Measurements from ENCODE around the gene HSP90B1. TPM values are rescaled to one million over a fixed set of nuclear protein-coding genes. Genes with fewer than 3 reads are reported as not detected.

HSP90B1 gene
- total and polyA plus RNA-seq, 9 of the 15 experiments (the other 6 are each of a cell fraction or from before 2014, with no cell fraction given) = 196 to 719 (median 557) TPM

DNA sequence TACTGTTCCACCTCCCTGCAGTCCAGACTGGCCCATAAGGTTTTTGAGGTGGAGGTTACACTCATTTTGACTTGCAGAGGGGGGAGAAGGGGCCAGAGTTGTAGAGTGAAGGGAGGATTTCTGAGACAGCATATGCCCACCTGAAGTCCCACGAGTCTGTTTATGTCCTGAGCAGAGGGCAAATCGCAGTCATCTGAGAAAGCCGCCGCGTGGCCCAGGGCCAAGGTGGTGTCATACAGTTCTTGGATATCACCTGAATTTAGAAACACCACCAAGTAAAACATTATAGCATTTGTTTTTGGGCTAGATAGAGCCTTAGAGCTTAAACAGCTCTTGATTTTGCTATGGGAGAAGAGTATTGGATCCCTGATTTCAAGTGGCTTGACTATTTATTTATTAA, 66.4 kb downstream of the HSP90B1 start:
- Histone ChIP-seq H3K27ac (ENCODE audit: extremely low read depth, low read depth, low read length) (no peak overlapping the region), H2AFZ (ENCODE audit: low read depth, low read length) (no peak overlapping the region), H3K9me1 (ENCODE audit: control insufficient read depth, insufficient read depth, low read length) (no peaks in the 10 kb centered on the region), H3K27me3 (ENCODE audit: control insufficient read depth in 2 of 2, insufficient read depth in 2 of 2, low read length in 2 of 2) (no peaks in the 10 kb centered on the region; a peak in 1 of 5 replicates), H3K4me2 (ENCODE audit: insufficient read depth, low read length) (no peak overlapping the region), H3K4me1 (replicated peaks in 1 of 2; ENCODE audit: control insufficient read depth in 2 of 2, insufficient read depth in 2 of 2, low read length in 2 of 2) (peaks cover 6 to 14% of the 10 kb centered on the region in 2 experiments; a peak in 4 of 5 replicates), H3K36me3 (ENCODE audit: control insufficient read depth, insufficient read depth, low read length) (no peaks in the 10 kb centered on the region), H3K4me3 (no peak overlapping the region), H4K20me1 (replicated peaks; ENCODE audit: control insufficient read depth, insufficient read depth, low read length) (no peaks in the 10 kb centered on the region), H3K9me3 (replicated peaks; ENCODE audit: control insufficient read depth, insufficient read depth, low read depth, low read length) (no peaks in the 10 kb centered on the region), H3K9ac (ENCODE audit: insufficient read depth in 1 of 2, low read depth in 2 of 2, low read length in 2 of 2) (no peak overlapping the region), H3K79me2 (ENCODE audit: control insufficient read depth, insufficient read depth, low read length) (no peaks in the 10 kb centered on the region)
- no TSS peak for BruUV-seq (replicated peaks)
- FAIRE-seq (no peak), DNase-seq (ENCODE audit: extremely low read depth in 1 of 4, low spot score in 3 of 4) (no peak), ATAC-seq (no peak)
- WGBS (ENCODE audit: insufficient coverage, low coverage, missing lambda C conversion rate) = 84% methylated on average over 5 of the region's 5 CpGs
- in situ Hi-C loops (cut with MboI) = no loop called here
- ChIA-PET CTCF (ENCODE audit: low intra/inter-chr PET ratio) (no interaction called here), POLR2A (interaction anchor here (0.7 to 1.8 kb wide), 6 partner anchors 17 to 155 kb away, joined by 3 to 11 read pairs (median 4); partner anchors contain the start of genes NT5DC3 and TDG)
- intact Hi-C loops (cut with micrococcal nuclease) = no loop called here
- no peak for TF ChIP-seq ZNF133 (CRISPR knock-in tag; IDR thresholded peaks at IDR 0.05)
- TF ChIP-seq ZSCAN29 (IDR thresholded peaks at IDR 0.05) = no peak
- TF ChIP-seq ZNF354B (CRISPR knock-in tag; IDR thresholded peaks at IDR 0.05) = no peak
- TF ChIP-seq FOXM1 (IDR thresholded peaks at IDR 0.05; ENCODE audit: low read depth) = no peak
- no peak for TF ChIP-seq FOXM1 (CRISPR knock-in tag; IDR thresholded peaks at IDR 0.05; ENCODE audit: low read depth)
- no peak for TF ChIP-seq ZNF644 (tag; IDR thresholded peaks at IDR 0.05; ENCODE audit: low read depth)
- no peak for TF ChIP-seq ZC3H8 (IDR thresholded peaks at IDR 0.05)
- no peak for TF ChIP-seq CHD4 (IDR thresholded peaks at IDR 0.05; ENCODE audit: insufficient read depth, insufficient replicate concordance, low read depth, low read length, poor library complexity, severe bottlenecking)
- TF ChIP-seq, protein P1, sequence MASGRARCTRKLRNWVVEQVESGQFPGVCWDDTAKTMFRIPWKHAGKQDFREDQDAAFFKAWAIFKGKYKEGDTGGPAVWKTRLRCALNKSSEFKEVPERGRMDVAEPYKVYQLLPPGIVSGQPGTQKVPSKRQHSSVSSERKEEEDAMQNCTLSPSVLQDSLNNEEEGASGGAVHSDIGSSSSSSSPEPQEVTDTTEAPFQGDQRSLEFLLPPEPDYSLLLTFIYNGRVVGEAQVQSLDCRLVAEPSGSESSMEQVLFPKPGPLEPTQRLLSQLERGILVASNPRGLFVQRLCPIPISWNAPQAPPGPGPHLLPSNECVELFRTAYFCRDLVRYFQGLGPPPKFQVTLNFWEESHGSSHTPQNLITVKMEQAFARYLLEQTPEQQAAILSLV (tag; IDR thresholded peaks at IDR 0.05) = no peak
- TF ChIP-seq TEAD4 (IDR thresholded peaks at IDR 0.05; ENCODE audit: low read length) = no peak
- TF ChIP-seq TEAD4 (CRISPR knock-in tag; IDR thresholded peaks at IDR 0.05; ENCODE audit: borderline replicate concordance) = no peak
- no peak for TF ChIP-seq FIP1L1 (IDR thresholded peaks at IDR 0.05; ENCODE audit: low read depth, low read length, poor library complexity, severe bottlenecking)

Measured in K562 (cell line).